ENCODE measurements around the gene METRN. TPM values are rescaled to one million over a fixed set of nuclear protein-coding genes. Genes with fewer than 3 reads are reported as not detected.

The METRN gene
- total and polyA plus RNA-seq, 2 donors (not counting 1 experiment from before 2014, with no cell fraction given) = 6.9 to 10.4 TPM

DNA sequence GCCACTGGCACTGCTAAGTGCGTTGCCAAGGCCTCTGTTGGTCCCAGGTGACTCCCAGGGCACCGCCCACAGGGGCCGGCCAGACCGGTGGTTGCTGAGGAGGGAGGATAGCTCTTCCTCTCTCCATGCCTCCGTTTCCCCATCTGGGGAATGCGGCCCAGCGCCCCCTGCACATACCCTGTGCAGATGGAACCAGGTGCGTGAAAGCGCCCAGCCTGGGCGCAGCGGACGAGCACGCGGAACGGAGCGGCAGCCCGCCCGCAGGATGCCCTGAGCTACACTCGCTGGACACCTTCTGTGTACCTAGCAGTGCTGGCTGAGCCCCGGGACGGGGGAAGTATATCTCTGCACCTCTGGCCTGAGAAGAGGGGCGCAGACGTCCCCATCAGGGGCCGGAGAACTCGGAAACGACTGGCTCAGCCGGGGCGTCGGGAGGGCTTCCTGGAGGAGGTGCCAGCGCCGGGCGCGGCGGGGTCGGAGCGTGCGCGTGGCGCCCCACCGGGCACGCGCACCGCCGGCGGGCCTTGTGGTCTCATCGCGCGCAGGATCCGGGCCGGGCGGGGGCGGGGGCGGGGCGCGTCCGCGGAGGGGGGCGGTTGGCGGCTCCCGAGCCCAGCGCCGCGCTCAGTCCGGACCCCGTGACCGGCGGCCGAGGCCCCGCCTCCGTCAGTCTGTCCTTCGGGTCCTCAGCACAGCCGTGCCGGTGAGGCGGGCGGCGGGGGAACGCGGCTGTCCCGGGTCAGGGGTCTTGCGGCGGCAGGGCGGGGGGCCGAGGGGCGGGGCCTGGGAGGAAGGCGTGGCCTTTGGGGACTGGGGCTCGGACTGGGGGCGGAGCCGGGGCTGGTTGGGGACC lies 11.7 kb downstream of the METRN start, which contains the start of the genes CCDC78 and HAGHL:
TSS of gene CCDC78 (minus strand) at position 6 of the 853 bp plus-strand sequence. CDS start 76 bp downstream, outside the sequence.
TSS of gene HAGHL (plus strand) at position 669 of the 853 bp plus-strand sequence. CDS start 404 bp downstream, outside the sequence.
- peaks cover 13 to 34% of the 10 kb centered on the region in 2 donors for H3K4me1 ChIP-seq (ENCODE audit: control insufficient read depth in 2 of 2, insufficient read depth in 2 of 2, low read length in 2 of 2)
- no peaks in the 10 kb centered on the region for H3K27me3 ChIP-seq (replicated peaks in 1 of 4; ENCODE audit: control extremely low read depth in 1 of 4, control insufficient read depth in 3 of 4, insufficient read depth in 4 of 4, low read length in 3 of 4)
- WGBS (ENCODE audit: insufficient coverage) = 3% methylated on average over 81 of the region's 88 CpGs
- peak; percentile 59 for ATAC-seq (ENCODE audit: low read depth)
- peak within 1 kb of the TSS; percentile 73 to 87 for H3K27ac ChIP-seq (ENCODE audit: low read length in 2 of 2)
- TF ChIP-seq, protein P1, sequence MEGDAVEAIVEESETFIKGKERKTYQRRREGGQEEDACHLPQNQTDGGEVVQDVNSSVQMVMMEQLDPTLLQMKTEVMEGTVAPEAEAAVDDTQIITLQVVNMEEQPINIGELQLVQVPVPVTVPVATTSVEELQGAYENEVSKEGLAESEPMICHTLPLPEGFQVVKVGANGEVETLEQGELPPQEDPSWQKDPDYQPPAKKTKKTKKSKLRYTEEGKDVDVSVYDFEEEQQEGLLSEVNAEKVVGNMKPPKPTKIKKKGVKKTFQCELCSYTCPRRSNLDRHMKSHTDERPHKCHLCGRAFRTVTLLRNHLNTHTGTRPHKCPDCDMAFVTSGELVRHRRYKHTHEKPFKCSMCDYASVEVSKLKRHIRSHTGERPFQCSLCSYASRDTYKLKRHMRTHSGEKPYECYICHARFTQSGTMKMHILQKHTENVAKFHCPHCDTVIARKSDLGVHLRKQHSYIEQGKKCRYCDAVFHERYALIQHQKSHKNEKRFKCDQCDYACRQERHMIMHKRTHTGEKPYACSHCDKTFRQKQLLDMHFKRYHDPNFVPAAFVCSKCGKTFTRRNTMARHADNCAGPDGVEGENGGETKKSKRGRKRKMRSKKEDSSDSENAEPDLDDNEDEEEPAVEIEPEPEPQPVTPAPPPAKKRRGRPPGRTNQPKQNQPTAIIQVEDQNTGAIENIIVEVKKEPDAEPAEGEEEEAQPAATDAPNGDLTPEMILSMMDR (IDR thresholded peaks at IDR 0.05) = no peak
- TF ChIP-seq EZH2 (IDR thresholded peaks at IDR 0.05; ENCODE audit: borderline replicate concordance, insufficient read depth, low read depth, low read length, poor library complexity, severe bottlenecking) = no peak
- H3K27me3 Mint-ChIP-seq = no peaks in the 10 kb centered on the region
- peak within 1 kb of the TSS; percentile 74 for H3K27ac Mint-ChIP-seq
- no peaks in the 10 kb centered on the region for H3K79me2 ChIP-seq (ENCODE audit: control insufficient read depth, insufficient read depth, low read length)
- peaks cover 0 to 1% (median 0%) of the 10 kb centered on the region in 3 donors for H3K9me3 ChIP-seq (ENCODE audit: control extremely low read depth in 1 of 3, control insufficient read depth in 2 of 3, insufficient read depth in 1 of 3, low read length in 2 of 3)
- intact Hi-C loops (cut with micrococcal nuclease) = loop anchor here (1.0 to 5.0 kb wide), 2 partner anchors 62 to 886 kb away; partner anchors contain the start of genes CHTF18, CRAMP1, IFT140 and RPUSD1
- H3K4me2 ChIP-seq (replicated peaks; ENCODE audit: low read depth, low read length, poor library complexity, severe bottlenecking) = peak within 1 kb of the TSS; percentile 97
- peak within 1 kb of the TSS; percentile 79 for H3K4me3 Mint-ChIP-seq
- POLR2A ChIA-PET = interaction anchor here (0.6 to 2.2 kb wide), 2 partner anchors 11 to 28 kb away, joined by 7 to 11 read pairs; partner anchors contain the start of gene METRN
- peaks cover 19% of the 10 kb centered on the region for H3K4me1 Mint-ChIP-seq
- CTCF ChIA-PET = interaction anchor here (1.1 to 1.8 kb wide), 3 partner anchors 11 to 14 kb away, joined by 3 to 8 read pairs (median 4); partner anchors contain the start of gene CIAO3
- H2AFZ ChIP-seq (ENCODE audit: insufficient read depth, low read depth, low read length, poor library complexity, severe bottlenecking) = peak within 1 kb of the TSS; percentile 62
- H3K36me3 ChIP-seq (replicated peaks in 1 of 2; ENCODE audit: control extremely low read depth in 1 of 2, control insufficient read depth in 1 of 2, extremely low read depth in 1 of 2, insufficient read depth in 2 of 2, low read length in 1 of 2) = peaks cover 0 to 6% of the 10 kb centered on the region in 2 experiments
- H3K9me3 Mint-ChIP-seq (ENCODE audit: insufficient read depth) = no peaks in the 10 kb centered on the region
- H3K4me3 ChIP-seq (ENCODE audit: control extremely low read depth in 1 of 5, extremely low read depth in 1 of 5, insufficient read depth in 1 of 5, low read depth in 2 of 5, low read length in 4 of 5) = peak within 1 kb of the TSS; percentile 42 to 81 (median 70)
- peaks cover 19% of the 10 kb centered on the region for H4K20me1 ChIP-seq (ENCODE audit: control insufficient read depth, insufficient read depth, low read length, poor library complexity, severe bottlenecking)
- peak within 1 kb of the TSS; percentile 86 for H3K9ac ChIP-seq (ENCODE audit: low read length)
- peak; percentile 79 for DNase-seq
